Measurements from ENCODE around the gene MYH6.
"Not testable (repeated sequence)": the region's sequence is repeated elsewhere in the genome, so short reads cannot be mapped to it uniquely, and the experiment has no call there.

The MYH6 gene

DNA sequence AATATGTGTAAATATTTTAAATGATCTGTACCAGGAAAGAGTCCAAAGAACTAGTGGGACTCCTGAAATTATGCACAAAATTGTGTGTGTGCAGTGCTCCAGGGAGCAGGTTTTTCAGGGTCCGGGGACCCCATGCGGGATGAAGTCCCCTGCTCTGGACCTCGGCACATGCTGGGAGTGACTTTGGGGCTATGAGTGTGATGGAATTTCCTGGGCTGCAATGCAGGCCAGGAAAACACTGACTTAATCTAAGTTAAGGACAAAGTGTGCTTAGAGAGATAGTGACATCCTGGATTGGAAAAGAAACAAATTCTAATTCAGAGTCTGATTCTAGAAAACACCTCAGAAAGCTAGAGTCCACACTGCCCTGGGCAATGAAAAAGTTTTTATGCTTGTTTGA lies 6.2 kb upstream of the MYH6 start:
- no peak for DNase-seq

DNA sequence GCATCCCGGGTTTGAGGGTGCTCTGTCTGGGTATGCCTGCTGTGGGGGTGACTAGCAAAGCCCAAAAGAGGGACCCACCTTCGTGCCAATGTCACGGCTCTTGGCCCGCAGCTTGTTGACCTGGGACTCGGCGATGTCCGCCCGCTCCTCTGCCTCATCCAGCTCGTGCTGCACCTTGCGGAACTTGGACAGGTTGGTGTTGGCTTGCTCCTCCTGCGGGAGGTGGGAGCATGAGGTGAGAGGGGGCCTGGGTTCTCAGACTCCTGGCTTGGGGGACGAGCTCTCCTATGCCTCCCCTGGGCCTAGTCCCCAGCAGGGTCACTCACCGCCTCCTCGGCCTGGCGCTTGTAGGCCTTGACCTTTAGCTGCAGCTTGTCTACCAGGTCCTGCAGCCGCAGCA lies 5.6 kb upstream of the MYH6 start:
- DNase-seq: no peak

DNA sequence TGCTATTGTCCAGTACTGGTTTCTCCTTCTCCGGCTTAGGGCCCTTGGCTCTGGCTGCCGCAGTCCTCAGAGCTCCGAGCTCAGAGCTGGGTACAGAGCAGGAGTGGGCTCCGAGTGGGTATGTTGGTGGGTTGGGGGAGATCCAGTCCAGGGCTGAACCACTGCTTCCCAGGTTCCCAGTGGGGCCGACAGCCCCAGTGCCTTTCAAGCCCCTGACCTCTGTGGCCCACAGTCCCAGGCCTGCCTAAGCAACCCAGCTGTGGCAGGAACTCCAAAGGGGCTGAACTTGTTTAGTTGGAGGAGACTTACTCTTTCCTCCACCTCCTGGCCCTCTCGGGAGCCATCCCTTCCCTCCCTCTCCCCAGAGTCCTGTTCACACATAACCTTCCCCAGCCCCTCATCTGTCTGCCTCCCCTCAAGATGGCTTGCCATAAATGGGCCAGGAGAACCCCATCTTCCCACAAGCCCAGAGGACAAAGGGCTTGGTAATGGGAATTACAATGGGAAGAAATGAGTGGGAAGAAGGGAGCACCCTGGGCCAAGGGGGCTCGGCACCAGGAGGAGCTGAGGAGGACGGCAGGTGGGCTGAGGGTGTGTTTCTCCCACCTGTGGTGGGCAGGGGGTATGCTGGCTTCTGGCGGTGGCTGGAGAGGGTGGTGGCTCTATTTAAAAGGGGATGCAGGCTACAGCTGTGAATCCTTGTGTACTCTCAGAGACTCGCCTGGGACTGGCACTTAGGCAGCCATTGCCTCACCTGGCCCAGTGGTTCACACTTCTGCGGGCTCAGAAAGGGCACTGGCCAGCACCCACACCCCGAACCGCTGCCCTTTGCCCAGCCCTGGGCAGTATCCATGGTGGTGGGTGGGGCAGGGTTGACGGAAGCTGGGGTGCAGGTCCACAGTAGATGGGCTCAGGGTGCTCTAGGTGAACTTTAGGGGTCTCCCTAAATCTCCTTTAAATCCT lies 3.8 kb upstream of the MYH6 start:
- no peak for DNase-seq

DNA sequence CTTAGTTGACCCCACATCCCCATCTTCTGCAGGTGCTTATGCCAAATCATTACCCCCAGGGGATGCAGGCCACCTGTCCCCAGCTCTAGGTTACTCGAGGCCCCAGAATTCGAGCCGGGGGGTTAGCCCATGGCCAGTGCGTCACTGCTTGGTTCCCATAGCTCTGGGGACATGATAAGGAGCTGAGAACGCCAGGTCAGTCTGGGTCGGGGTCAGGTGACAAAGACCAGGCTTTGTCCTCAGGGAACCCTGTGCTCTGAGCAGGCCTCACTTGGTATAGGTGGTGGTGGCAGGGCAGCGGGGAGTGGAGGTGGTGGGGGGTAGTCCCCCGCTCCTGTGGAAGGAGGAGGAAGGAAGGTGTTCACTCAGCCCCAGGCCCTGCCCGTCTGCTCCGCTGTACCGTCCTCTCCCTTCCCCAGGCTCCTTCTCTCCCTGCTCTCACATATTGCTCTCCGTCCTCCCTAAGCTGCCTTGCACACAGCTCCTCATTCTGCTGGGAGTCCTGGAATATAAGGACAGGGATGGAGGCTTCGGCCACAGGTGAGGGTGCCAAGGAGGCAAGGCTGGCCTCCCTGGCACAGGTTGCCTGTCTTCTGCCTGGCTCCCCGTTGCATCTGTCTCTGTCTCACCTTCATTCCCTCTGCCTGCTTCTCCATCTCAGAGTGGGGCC lies 2.0 kb upstream of the MYH6 start:
- DNase-seq: no peak

DNA sequence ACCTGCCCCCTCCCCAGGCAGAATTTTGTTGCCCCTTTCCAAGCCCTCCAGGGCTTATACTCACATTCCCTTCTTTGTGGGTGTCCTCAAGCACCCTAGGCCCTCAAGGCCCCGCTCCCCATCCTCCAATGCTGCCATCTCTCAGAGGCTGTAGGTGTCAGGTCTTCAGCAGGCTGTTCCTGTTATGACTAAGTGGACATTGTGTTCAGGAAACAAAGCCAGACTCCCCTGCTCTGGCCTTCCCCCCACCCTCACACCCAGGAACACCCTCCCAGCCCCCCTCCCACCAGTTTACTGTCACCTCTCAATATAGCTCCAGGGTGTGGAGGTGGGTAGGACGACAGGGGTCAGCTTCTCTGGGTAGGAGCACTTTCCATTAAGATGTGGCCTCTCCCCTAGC lies 1.4 kb upstream of the MYH6 start:
- DNase-seq: no peak

DNA sequence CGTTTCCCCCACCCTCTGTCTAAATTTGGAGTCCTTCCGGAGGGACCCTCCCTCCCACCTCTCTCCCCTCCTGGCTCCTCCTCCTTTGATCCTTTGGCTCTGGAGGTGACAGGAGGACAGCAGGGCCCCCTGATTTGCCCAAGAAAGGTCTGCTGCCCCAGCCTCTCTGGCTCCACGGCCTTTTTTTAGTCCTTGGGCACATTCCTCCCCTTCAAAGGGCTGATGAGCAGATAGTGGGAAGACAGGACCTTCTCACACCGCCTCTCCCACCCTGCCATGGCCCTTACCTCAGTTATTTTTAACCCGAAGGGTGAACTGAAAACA lies 196 bp upstream of the MYH6 start:
- no peak for DNase-seq

DNA sequence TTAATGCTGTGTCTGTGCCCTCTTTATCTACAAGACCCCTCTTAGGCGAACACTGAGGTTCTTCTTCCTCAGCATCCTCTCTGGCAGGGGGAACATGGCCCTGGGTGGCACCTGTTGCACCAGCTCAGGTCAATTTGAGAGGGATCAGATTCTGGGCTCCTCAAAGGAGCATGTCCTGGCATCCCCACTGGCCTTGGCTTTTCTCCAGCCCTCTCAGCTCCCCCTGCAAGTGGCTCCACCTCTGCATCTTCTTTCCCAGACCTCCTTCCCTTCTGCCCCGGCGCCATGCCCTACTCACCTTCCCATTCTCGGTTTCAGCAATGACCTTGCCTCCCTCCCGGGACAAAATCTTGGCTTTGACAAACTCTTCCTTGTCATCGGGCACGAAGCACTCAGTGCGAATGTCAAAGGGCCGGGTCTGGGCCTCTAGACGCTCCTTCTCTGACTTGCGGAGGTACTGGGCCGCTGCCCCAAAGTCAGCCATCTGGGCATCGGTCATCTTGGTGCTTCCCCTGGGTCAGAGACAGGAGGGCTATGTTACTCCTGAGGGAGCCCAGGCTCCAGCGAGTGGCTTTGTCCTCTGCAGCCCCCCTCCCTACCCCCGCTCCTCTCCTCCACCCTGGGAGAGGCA lies 1.2 kb downstream of the MYH6 start:
- DNase-seq: no peak

DNA sequence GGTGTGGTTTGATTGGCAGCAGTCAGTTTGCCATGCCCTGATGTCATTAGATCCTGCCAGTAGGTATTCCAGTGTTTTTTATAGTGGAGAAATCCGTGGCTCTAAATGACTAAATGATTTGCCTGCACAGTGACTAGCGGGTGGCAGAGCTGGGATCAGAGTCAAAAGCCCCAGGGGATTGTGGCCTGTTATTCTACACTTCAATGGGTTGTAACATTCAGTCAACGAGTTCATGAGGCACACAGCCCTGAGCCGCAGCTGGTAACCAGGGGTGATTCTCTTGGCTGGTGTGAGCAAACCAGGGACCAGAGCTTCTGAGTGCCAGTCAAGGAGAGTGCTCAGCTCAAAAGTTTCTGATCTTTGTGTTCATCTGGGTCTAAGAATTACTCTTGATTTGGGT lies 1.8 kb downstream of the MYH6 start:
- DNase-seq: no peak

DNA sequence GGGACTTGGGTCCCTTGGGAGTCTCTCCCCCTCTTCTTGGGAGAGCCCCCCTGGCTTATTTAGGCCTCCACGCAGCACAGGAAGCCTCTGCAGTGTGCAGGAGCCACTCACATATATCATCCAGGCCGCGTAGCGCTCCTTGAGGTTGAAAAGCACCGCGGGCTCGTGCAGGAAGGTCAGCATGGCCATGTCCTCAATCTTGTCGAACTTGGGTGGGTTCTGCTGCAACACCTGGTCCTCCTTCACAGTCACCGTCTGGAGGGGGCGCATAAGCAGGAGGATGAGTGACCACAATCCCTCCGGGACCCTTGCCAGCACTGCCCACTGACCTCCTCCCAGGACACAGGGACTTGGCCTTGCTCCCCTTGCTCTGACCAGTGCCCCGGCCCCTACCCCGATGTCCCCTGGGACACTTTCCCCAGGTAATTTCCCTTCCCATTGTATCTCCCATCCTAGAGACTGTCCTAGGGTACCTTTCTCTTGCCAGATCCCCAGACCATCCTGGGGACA lies 2.5 kb downstream of the MYH6 start:
- DNase-seq: no peak

DNA sequence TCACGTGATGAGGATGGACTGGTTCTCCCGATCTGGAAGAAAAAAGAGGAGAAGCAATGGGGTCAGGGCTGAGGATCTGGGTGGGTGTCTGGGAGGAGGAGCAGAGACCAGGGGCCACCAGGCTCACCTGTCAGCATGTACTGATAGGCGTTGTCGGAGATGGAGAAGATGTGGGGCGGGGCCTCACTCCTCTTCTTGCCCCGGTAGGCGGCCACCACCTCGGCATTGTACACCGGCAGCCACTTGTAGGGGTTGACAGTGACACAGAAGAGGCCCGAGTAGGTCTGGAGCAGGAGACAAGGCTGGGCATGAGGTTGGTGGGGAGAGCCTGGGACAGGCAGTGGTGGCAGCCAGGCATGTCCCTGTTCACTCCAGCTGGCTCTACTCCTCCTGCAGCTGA lies 3.0 kb downstream of the MYH6 start:
- DNase-seq: no peak

DNA sequence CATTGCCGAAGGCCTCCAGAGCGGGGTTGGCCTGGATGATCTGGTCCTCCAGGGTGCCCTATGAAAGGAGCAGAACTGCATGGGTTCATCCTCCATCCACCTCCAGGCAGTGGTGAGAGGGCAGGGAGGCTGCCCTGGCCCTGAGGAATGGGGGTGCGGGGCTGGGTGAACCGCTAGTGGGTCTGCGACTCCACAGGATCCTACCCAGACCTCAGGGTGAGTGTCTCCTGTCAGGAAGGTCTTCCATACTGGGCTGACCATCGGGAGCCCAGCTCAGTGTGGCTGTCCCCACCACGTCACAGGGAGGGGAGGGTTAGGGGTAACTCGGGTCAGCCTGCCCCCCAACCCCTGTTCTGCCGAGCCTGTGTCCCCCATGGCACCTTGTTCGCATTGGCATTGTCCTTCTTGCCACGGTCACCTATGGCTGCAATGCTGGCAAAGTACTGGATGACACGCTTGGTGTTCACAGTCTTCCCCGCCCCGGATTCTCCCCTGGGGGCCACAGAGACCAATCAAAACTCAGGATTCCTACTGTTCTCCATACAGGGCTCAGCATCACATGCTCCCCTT lies 3.7 kb downstream of the MYH6 start:
- no peak for DNase-seq

DNA sequence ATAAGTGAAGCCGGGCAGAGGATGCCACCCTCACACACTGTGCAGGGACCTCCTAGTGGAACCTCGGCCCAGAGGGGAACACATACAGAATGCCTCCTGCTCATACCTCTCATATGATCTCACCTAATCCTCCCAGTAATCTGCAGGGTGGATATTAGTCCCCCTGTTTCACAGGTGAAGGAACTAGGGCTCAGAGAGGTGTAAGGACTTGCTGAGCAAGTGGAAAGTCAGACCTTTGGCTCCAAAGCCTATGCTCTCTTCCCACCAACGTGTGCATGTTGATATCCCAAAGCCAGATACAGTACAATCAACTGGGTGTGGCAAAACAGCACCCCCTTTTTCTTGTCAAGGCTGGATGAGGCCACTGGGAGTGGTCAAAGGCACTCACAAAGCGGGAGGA lies 4.2 kb downstream of the MYH6 start:
- no peak for DNase-seq

DNA sequence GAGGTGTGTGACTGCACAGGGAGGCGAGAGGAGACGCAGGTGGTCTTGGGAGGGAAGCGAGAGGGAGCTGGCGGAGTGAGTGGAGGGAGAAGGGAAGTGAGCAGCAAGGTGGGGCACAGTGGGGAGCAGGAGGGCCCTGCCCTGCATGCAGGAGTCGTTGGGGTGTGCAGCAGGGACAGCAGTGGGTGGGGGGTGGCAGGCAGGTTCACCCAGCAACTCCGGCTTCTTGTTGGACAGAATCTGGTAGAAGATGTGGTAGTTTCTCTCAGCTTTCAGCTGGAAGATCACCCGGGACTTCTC lies 5.0 kb downstream of the MYH6 start:
- DNase-seq: no peak

DNA sequence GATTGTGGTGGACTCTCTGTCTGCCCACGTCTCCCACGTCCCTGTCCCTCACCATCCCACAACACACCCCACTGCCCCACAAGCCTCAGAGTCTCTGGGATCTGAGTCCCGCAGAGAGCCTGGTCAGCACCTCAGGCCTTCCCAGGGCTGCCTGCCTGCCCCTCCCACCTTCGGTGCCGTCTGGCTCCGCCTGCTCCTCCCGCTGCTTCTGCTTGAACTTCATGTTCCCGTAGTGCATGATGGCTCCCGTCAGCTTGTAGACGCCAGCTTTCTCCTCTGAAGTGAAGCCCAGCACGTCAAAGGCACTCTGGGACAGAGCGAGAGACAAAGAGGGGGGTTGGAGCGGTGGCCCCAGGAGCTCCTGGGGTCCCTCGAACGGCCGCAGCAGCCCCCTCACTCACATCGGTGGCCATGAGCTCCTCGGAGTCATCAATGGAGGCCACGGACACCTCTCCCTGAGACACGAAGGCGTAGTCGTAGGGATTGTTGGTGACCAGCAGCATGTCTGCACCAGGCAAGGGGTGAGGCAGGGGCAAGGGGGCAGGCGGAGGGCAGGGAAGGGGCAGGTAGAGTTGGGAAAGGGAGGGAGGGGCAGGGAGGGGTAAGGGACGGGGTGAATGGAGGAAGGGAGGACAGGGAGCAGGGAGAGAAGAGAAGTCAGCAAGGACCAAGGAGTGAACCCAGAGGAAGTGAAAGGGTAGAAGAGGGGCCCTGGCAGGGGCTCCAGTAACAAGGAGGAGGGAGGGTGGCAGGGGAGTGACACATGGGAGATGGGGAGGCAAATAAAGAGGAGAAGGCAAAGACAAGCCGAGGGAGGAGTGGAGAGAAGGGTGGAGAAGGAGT lies 5.6 kb downstream of the MYH6 start:
- DNase-seq: no peak

DNA sequence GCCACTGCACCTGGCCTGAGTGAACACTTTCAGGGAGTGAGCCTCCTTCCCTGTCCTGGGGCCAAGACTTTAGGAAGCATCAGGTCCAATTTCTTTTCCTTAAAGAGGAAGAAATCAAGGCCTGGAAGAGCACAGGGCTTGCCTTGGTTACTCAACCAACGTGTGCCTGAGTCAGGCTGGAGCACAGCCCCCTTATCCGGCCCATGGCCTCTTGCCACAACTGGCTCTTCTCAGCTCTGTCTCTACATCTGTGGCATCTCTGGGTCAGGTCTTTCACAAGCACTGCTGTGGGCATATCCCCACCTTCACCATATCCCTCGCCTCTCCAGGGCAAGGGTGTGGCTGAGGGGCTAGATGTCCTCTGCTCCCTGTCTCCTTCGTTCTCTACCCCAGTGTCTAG lies 6.8 kb downstream of the MYH6 start:
- no peak for DNase-seq

DNA sequence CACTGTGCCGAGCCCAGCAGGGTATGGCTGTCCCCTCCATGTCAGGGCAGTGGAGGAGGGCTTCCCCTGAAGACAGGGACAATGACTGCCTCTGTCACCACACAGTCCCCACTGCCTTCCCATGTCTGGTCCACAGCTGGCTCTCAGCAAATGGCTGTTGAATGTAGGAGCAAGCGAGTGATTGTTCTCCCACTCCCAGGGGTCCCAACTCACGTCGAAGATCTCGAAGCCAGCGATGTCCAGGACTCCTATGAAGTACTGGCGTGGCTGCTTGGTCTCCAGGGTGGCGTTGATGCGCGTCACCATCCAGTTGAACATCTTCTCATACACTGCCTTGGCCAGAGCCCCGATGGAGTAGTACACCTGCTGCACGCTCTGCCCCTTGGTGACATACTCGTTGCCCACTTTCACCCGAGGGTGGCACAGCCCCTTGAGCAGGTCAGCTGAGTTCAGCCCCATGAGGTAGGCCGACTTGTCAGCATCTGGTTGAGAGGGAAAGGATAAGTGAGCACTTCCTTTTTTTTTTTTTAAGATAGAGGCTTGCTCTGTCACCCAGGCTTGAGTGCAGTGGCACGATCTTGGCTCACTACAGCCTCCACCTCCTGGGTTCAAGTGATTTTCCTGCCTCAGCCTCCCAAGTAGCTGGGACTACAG lies 7.5 kb downstream of the MYH6 start:
- DNase-seq: not testable (repeated sequence)

DNA sequence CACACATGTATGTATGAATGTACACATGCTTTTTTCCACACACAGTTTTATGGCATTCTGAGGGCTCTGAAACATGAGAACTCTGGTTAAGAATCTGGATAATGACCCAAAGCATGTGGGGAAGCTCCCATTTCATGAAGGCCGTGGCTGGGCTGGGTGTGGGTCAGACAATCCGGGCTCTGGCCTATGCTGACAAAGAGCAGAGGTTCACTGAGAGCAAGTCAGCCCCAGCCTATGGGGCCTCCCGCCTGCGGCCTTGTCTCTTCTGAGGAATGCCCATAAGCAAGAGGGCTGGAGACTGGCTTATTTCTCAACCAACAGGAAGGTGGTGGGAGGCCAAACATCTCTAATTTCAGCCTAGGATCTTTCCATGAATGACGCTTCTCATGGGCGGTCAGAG lies 8.5 kb downstream of the MYH6 start:
- DNase-seq: no peak

DNA sequence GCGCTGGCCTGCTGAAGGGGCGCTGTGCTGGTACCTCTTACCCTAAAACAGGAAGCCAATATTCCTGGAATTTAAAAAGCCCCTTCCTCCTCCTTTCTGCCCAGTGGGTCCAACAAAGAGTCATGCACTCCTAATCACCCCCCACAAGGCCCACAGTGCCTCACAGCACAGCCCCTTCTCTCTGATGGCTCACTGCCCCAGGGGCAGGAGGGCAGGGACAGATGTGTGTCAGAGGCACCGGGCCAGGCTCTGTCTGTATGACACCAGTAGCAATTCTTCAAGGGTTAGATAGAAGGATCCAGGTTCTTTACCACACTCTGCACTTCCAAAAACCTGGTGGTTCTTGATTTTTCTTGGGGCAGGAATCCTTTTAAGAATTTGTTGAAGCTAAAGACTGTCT lies 8.9 kb downstream of the MYH6 start:
- DNase-seq: no peak

DNA sequence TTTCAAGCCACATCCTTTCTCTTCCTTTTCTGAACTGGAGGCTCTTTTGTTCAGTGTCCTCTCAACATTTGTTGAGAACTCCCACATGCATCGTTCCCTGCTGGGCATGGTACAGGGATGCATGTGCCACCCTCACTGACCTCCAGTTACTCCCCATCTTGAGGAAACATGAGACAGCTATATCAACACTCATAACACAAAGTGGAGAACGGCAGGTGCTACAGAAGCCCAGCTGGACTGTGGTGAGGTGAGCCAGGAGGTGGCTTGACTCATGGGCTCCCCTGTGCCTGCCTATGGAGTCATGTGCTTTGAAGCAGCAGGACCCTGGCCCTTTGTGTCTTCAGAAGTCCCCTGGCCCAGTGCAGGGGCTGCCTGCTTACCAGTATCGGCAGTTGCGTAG lies 9.7 kb downstream of the MYH6 start:
- DNase-seq: no peak

DNA sequence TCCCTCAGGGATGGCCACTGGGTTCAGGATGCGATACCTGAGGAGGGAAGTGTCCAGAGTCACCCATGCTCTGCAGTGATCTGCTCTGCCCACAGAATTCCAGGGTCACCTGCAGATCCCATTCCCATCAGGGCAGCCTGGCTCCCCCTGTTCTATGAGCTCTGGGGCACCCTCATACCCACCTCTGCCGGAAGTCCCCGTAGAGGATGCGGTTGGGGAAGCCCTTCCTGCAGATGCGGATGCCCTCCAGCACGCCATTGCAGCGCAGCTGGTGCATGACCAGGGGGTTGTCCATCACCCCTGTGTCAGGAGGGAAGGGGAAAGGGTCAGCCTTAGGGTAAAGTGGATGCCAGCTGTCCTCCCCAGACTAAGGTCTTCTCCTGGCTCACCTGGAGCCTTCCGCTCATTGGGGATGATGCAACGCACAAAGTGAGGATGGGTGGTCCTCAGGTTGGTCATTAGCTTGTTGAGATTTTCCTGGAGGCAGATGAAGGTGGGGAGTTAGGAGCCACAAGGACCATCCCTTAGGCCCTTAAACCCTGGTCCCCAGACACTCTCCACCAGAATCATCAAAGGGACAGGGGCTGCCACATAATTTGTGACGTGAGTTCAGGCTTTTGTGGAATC lies 11.2 kb downstream of the MYH6 start:
- DNase-seq: no peak

DNA sequence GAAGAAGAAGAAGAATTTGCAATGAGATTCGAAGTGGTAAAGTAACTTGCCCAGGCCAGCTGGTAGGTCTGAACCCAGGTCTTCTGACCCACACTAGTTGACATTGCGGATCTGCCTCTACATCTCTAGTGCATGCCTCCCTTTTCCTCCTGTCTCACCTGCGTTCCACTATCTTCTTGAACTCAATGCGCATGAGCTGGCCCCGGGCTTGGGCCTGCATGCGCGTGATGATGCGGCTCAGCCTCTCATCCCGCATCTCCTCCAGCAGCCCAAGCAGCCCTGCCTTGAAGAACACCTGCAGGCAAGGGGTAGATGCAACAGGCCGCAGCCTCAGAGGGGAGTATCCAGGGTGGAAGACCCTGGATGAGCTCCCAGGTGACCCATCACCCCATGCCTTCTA lies 11.9 kb downstream of the MYH6 start:
- DNase-seq: no peak

DNA sequence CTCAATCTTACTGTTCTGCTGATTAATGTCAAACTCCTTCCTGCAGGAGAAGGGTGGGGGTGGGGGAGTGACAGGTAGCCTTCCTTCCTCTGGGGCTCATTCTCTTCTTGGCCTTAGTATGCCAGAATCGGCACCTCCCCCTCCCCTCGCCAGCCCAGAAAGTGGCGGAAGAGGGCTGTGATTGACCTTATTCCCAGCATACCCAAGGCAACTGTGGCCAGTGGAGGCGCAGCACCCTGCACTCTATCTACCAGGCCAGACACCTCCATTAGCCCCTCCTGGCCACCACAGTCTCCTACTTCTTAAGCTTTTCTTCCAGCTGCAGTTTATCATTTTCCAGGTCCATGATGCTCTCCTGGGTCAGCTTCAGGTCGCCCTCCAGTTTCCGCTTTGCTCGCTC lies 15.5 kb downstream of the MYH6 start:
- DNase-seq: no peak
